Measurements from ENCODE around the gene FOXC1. TPM values are rescaled to one million over a fixed set of nuclear protein-coding genes. Genes with fewer than 3 reads are reported as not detected.
A peak's percentile ranks its signal among the peaks of the same experiment; 100 is the strongest.

FOXC1 gene
- total RNA-seq, 1 donor from 2014 or later, result 4.9 TPM

DNA sequence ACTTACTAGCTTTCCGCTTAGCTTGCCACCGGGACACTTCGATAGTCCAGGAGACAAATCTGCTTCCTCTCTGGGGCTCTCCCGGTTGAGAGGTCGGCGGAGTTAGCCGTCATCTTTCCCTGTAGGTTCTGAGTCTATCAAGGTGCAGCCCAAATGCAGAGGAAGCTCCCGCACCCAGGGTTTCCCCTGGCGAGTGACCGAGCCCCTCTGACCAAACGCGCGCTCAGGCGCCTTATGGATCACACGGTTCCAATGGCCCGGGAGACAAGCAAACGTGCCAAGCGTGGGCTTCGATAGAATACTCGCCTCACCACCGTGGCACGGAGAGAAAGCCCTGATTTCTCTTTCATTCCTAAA lies 15.8 kb upstream of the FOXC1 start:
- intact Hi-C loops (cut with DNase I), result loop anchor here (10.0 kb wide), 1 partner anchor 1041 kb away; no protein-coding TSS in a partner anchor
- Histone ChIP-seq H3K4me3 (no peak overlapping the region), H3K27me3 (peaks cover 25% of the 10 kb centered on the region)

DNA sequence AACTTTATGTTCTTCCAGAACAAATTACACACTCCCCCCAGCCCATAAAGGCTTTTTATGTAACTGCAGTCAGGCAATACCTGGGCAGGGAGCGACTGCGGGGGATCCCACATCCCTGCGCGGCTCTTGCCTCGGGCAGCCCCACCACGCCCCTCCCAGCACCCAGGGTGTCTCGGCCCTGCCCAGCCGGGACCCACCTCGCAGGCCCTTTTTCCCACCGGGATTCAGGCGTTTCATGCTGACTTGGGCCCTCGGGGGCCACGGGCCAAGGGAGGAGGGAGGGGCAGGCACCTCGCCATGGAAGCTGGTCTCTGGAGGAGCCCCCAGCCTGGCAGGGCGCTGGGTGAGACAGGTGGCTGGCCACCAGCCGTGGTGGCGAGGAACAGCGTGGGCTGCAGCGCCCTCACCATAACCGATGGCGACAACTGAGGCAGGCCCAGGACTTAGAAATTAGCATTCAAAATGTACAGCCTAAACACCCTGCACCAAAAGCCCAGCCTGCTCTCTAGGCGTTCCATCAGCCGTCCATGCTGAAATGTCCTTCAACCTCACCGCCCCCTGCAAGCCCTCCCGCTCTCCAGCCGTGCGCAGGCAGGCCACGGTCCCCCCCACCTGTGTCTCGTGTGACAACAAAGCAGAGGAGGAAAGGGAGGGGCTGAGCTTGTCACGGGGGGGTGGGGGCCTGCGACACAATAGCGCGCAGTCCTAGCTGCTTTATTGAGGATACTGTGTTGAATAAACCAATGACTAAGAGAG lies 15.1 kb upstream of the FOXC1 start:
- H3K4me3 ChIP-seq, result no peak overlapping the region
- peaks cover 32% of the 10 kb centered on the region for H3K27me3 ChIP-seq

More for the DNA sequence above, 15.8 kb upstream of the FOXC1 start:
- Histone ChIP-seq H3K9me3 (no peaks in the 10 kb centered on the region), H3K36me3 (no peaks in the 10 kb centered on the region), H3K4me1 (peaks cover 6% of the 10 kb centered on the region), H3K27ac (no peak overlapping the region)
- no peak for ATAC-seq
- no peak for DNase-seq
- TF ChIP-seq, protein P1, sequence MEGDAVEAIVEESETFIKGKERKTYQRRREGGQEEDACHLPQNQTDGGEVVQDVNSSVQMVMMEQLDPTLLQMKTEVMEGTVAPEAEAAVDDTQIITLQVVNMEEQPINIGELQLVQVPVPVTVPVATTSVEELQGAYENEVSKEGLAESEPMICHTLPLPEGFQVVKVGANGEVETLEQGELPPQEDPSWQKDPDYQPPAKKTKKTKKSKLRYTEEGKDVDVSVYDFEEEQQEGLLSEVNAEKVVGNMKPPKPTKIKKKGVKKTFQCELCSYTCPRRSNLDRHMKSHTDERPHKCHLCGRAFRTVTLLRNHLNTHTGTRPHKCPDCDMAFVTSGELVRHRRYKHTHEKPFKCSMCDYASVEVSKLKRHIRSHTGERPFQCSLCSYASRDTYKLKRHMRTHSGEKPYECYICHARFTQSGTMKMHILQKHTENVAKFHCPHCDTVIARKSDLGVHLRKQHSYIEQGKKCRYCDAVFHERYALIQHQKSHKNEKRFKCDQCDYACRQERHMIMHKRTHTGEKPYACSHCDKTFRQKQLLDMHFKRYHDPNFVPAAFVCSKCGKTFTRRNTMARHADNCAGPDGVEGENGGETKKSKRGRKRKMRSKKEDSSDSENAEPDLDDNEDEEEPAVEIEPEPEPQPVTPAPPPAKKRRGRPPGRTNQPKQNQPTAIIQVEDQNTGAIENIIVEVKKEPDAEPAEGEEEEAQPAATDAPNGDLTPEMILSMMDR (IDR thresholded peaks at IDR 0.05), result no peak

DNA sequence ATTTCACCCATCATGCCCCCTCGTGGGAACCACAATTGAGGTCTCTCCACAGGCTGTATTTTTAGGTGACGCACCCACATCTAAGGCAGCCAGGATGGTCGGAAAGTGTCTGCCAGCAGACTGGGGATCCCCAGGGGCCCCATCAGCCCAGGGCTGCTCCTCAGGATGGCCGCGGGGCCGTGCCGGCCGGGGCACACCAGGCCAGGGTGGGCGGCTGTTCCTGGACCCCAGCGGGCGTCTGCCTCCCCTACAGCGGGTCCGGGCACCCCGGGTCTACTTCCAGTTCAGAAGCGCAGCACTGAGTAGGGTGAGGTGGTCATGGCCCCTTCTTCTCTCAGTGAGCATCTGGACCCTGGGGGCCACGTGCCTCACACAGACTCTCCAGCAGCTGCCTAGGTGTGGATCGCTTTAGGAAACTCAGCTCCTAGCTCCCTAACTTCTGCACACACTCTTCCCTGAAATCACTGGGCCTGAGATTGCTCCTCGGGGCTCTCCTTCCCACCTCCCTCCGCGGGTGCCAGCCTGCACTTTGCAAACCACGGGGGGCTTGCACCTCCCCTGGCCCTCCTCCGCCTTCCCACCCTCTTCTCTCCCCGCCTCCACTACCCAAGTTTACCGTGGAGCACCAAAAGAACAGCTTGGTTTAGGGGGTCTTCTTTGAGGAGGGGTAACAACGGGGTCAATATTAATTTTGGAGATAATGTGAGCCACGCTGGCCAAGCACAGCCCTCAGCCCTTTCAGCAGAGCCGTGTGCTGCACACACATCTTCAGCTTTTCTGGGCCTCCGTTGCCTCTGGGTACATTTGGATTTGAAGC lies 14.2 kb upstream of the FOXC1 start:
- H3K27me3 ChIP-seq, result peaks cover 38% of the 10 kb centered on the region
- DNase-seq (no peak), ATAC-seq (no peak)
- TF ChIP-seq, protein P1 (IDR thresholded peaks at IDR 0.05), result no peak
- H3K9me3 ChIP-seq, result no peaks in the 10 kb centered on the region
- no peak overlapping the region for H3K27ac ChIP-seq
- intact Hi-C loops (cut with DNase I), result loop anchor here (10.0 kb wide), 1 partner anchor 1039 kb away; no protein-coding TSS in a partner anchor
- H3K4me3 ChIP-seq, result no peak overlapping the region
- no peaks in the 10 kb centered on the region for H3K36me3 ChIP-seq
- peaks cover 6% of the 10 kb centered on the region for H3K4me1 ChIP-seq

More for the DNA sequence above, 15.1 kb upstream of the FOXC1 start:
- DNase-seq (no peak), ATAC-seq (no peak)
- peaks cover 6% of the 10 kb centered on the region for H3K4me1 ChIP-seq
- no peaks in the 10 kb centered on the region for H3K9me3 ChIP-seq
- intact Hi-C loops (cut with DNase I), result loop anchor here (10.0 kb wide), 1 partner anchor 1040 kb away; no protein-coding TSS in a partner anchor
- TF ChIP-seq, protein P1 (IDR thresholded peaks at IDR 0.05), result no peak
- H3K36me3 ChIP-seq, result no peaks in the 10 kb centered on the region
- H3K27ac ChIP-seq, result no peak overlapping the region

DNA sequence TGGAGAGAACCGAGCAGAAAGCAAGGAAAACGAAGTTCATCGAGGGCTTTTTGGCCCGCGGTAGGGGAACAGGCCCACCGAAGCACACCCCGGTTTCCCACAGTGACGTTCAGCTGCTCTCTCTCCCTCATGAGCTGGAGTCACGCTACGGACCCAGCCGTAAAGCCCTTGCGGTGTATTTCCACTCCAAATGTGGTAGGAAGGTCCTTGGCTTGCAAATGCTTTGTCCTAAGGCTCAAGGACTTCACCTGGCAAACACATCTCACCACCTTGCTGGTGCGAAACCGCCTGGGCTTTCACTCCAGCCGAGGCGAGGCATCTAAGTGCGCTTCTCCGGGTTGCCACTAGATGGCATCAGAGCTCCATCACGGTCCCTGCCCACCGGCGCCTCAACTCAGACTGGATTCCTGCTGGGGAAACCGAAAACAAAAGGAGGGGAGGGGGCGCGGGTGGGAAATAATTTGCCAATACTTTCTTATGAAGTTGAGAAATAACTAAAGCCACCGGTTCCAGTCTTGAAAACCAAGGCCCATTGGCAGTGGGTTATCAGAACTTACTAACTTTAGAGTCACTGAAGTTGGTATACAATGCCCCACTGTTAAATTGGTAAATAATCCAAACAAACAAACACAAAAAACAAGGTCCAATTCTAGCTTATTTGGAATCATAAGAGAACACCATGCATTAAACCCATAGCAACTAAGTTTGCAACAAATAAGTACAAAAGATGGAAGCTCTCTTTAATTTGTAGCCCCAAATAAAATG lies 13.4 kb upstream of the FOXC1 start:
- DNase-seq, result peak; percentile 79
- TF ChIP-seq, protein P1 (IDR thresholded peaks at IDR 0.05), result peak; percentile 94
- Histone ChIP-seq H3K27ac (no peak overlapping the region), H3K36me3 (no peaks in the 10 kb centered on the region), H3K27me3 (peaks cover 46% of the 10 kb centered on the region), H3K4me3 (no peak overlapping the region), H3K9me3 (no peaks in the 10 kb centered on the region), H3K4me1 (peaks cover 6% of the 10 kb centered on the region)
- intact Hi-C loops (cut with DNase I), result loop anchor here (10.0 kb wide), 1 partner anchor 1039 kb away; no protein-coding TSS in a partner anchor
- ATAC-seq, result peak; percentile 94

DNA sequence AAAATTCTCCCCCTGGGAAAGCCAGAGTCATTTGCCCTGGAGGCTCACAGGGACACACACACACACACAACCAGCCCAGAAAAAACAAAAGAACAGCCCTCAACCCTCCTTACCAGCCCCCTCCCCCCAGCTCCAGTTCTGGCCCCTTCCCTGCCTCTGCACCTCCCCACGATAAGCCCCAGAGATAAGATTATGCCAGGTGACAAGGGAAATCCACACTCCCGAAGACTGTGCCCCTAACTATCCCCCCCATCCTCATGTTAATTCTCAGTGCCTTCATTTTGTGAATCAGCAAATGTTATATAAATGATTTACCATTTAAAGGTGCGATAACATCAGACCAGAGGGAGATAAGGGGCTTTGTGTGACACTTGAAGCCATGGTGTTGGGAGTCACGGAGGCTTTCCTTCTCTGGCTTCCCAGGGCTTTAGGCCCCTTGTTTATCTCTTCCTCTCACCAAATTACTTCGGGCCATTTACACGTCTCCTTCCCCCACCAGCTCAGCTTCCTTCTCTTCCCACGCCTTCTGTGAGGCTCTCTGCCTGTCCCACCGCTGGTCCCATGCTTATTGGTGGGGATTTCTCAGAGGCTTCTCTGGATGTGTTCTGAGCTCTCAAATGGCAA lies 12.5 kb upstream of the FOXC1 start:
- H3K27me3 ChIP-seq, result peaks cover 56% of the 10 kb centered on the region
- DNase-seq (no peak), ATAC-seq (no peak)
- H3K27ac ChIP-seq, result no peak overlapping the region
- H3K4me3 ChIP-seq, result no peak overlapping the region
- H3K4me1 ChIP-seq, result peaks cover 6% of the 10 kb centered on the region
- H3K9me3 ChIP-seq, result no peaks in the 10 kb centered on the region
- TF ChIP-seq, protein P1 (IDR thresholded peaks at IDR 0.05), result no peak
- intact Hi-C loops (cut with DNase I), result loop anchor here (10.0 kb wide), 1 partner anchor 1038 kb away; no protein-coding TSS in a partner anchor
- H3K36me3 ChIP-seq, result no peaks in the 10 kb centered on the region
